HG03575 (cell line): ENCODE data around the gene BABAM2.
"Not testable (repeated sequence)": the region's sequence is repeated elsewhere in the genome, so short reads cannot be mapped to it uniquely, and the experiment has no call there.

Experiments
- ATAC-seq: cut with Tn5 transposase; IDR thresholded peaks from one replicate; pipeline ENCODE4 v1.9.1; 2021; ENCODE audit not compliant: unreplicated experiment, insufficient number of reproducible peaks, low FRiP score; ENCODE audit errors: extremely low read depth

The BABAM2 gene

DNA sequence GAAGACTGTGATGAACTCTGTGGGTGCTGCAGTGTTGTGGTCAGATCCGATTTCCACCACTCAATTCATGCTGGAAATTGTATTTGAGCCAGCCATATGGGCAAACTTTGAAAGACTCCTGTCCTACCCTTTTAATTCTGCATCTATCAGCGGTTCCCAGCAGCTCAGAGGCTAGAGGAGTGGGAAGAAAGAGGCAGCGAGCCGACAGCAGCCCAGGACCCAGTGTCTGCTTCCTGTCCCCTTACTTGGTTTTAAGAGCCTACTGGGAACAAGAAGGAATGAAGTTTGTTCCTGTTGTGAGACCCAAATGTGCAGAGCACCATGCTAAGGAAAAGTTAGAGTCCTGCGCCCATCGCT is 429.5 kb downstream of the BABAM2 start:
- ATAC-seq, result no peak

DNA sequence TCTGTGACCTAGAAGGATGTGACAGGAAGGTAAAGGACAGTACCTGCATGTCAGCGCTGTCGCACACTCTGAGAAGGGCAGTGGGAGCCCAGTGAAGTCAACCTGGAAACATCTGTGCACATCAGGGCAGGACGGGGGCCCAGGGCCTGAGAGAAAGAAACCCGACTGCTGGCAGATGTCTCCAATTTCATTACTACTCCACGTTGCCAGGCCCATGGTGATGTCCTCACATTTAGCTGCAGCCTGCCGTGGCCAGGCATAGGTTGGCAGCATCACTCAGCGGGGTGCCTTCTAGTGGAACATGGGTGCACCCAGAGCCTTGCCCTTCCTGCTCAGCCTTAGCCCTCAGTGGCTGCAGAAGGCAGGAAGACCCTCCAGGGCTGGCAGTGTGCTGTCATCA is 429.8 kb downstream of the BABAM2 start:
- ATAC-seq, result no peak

DNA sequence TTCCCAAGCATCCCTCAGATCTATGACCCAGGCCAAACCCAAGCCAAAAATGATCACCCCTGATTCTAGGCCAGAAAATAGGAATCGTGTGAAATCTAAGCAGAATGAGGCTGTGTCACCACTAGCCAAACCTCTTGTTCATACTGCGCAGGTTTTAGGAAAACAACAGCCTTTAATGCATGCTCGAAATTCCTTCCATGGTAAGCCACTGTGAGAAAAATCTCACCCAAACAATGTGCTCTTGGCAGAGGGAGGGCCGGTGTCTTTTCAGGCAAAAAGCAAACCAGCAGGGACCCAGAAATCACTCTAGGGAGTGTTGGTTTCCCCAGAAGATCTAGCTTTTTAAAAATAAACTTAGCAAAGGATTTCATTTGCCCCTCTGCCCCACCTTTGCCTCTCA is 430.9 kb downstream of the BABAM2 start:
- ATAC-seq, result no peak

DNA sequence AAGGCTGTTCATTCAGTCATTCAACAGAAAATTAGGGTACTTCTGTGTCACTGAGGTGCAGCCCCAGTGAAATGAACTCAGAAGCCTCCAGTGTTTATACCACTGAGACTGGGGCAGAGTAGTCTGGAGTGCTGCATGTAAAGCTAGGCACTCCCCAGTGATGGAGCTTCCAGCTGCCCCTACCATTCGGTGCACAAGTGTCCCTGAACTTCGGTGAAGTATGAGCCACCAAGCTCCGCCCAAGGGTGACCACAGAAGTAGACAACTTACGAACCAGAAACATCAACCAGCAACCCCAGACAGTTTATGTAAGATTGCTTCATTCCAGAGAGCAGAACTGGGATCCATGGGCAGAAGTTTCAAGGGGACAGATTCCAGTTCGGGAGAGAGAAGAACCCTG is 431.5 kb downstream of the BABAM2 start:
- no peak for ATAC-seq

DNA sequence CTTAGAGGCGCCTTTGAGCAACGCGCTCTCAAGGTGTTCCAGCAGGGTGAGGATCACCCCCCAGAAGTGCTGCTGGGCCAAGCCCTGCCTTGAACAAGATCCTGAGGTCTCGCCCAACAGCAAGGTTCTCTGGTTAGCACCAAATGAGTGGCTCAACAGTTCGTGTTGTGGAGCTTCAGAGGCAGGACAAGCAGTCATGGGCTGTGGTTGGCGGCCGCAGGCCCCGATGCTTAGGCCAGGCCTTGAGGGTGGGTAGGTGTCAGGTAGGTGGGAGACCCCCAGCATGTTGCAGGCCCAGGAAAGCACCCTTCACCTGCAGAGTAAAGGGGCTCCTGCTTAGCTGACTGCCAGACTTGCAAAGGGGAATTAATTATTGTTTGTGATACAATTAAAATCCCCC is 431.9 kb downstream of the BABAM2 start:
- no peak for ATAC-seq

DNA sequence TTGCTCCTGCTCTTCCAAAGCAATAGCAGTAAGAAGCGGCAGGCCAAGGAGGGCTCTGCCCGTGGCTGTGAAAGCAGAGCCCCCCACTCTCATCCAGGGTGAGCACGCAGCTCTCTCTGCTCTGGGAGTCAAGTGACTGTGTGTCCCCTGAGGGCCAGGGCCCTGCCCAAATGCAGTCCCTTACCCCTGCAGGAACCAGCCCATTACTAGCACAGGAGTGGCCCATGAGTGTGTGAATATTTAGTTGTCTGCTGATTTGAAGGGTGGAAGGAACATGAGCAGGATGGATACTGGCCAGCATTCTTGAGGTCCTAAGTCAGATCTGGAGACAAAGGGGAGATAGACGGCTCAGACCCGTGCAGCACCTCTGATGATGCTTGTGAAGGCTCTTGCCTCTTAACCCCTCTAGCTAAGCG is 432.5 kb downstream of the BABAM2 start:
- no peak for ATAC-seq

DNA sequence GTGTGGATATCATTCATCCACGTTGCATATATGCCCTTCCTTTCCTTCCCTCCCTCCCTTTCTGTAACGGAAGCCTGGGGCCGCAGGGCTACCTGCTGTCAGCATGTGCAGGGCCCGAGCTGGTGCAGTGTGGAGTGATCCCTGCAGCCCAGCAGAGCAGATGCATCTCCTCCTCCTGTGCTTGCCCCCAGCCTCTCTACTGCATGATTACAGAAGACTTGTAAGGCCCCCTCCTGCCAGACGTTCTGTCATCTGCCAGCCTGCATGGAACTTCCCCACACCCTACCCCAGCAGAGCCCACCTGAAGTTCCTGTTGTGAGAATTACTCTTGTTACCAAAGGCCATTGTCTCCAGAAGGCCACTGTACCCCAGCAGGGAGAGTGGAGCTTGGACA is 434.6 kb downstream of the BABAM2 start:
- ATAC-seq, result no peak

DNA sequence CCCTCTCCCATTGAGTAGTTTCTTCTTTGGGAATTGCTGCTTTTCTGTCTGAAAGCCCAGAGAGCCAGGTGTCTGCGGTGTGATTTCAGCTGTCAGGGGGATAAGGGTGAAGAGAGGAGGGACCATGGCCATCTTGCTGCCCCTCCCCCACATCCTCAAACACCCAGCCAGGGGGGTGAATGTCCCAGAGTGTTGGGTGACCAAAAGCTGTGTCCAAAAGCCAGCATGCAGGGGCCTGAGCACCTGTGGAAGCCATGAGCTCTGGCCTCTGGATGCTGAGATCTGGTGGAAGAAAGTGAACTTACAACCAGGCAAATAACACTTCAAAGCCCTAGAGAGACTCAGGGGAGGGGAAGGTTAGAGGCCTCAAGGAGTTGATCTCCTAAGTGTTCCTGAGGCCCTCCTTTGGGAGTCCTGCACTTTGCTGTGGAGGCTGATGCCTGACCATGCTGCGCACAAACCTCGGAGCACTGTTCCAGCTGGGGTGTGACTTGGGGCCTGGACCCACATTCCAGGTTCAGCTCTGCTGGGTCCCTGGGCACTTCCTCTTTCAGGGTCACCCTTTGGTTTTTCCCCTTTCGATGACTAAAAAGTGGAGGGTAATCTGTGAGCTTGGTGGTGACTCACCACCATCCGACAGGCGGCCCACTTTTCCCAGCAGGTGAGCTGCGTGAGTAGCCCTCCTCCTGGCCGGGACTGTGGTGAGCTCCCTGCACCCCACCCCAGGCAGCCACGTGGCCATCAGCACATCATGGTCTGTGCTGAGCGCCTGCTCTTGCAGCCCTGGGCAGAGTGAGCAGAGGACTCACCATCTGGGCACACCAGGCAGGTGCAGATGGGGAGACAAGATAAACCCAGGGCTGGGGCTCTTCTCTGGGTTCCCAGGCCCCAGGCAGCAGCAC is 435.3 kb downstream of the BABAM2 start:
- no peak for ATAC-seq

DNA sequence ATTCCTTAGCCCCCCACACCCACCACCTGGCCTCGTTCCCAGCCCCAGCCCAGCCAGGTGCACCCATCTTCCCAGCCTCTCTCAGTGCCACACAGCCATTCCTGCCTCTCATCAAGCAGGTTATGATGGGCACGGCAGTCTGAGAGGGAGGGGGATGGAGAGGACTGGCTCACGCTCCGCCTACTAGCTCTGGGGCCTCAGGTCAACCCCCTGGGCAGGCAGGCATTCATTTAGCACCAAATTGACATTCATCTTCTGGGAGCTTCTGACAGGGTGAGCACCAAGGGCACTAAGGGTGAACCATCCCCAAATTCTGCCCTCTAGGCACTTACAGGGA is 435.9 kb downstream of the BABAM2 start:
- no peak for ATAC-seq

DNA sequence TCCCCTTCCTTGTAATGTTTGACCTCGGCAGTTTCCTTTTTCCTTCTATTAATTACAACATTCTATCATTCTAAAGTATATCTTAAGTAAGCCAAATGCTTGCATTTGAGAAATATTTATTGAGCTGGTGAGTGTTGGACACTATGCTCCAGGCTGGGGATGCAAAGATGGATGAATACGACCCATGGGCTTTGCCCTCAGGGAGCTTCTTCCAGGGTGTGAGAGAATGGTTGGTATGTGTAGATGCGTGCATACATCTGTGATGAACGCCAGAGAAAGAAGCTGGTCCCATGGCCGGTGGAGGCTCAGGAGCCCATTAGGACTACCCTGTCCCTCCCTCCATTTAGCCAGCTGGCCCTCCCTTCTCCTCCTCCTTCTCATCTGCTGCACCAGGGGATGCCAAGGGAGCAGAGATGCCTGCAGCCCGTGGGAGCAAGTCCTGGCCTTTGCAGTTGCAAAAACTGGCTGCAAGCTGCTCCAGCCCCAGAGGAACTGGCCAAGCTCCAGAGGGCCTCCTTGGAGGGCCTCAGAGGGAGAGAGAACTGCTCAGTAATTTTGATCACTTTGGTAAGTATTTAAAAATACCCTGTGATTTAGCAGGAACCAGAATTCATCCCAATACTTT is 436.5 kb downstream of the BABAM2 start:
- no peak for ATAC-seq

DNA sequence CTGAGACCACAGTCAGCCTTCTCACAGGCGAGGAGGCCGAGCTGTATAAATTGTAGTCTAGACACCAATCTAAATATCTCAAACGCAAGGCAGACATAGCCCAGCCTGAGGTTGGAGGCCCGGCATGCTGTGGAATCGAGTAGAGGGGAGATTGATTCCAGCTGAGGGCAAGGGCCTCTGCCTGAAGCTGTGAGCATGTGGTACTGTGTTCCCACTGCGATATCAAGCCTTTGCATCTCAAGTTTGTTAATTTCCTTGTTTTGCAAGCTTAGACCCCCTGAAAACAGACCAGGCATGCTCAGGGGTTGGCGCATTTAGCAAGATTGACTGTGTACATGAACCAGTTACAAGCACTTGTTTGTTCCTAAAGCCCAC is 437.0 kb downstream of the BABAM2 start:
- no peak for ATAC-seq

DNA sequence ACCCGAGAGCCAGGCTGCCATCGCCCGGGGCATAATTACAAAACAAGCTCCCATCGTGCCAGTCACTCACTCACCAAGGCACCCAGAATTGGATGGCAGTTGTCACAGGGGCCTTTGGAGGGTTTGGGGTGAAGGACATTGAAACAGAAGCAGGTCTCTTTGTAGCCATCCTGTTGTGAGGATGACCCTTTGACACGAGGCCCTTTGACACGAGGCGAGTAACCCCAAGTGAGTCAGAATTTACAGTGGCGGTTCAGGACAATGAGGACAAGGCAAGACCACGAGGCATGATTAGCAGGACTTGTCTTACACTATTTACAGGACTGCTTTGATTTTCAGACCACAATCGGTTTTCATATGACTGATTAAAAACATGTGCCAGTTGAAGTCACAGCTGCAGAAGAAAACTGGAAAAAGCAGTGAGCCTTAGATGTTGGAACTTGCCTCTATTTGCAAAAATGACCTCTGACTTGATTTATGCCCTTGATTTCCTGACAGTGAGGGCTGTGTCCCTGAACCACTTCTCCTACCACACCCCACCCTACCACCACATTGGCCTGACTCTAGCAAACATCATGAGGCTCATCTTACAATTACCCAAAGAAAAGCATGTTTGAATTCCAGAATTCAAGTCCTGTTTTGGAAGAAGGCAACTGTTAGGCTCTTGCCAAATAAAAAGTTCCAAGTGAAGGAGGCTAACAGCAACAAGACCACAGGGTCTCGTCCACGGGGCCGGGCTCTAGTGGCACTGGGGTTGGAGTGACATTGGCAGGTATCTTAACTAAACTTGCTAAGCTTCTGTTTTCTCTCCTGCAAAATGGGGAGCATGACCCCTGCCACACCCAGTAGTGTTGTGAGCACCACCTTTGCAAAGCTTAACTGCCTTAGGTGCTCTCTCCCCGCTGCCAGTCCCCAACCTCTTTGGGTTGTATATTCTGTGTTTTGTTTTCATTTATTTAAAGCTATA is 437.7 kb downstream of the BABAM2 start:
- no peak for ATAC-seq

DNA sequence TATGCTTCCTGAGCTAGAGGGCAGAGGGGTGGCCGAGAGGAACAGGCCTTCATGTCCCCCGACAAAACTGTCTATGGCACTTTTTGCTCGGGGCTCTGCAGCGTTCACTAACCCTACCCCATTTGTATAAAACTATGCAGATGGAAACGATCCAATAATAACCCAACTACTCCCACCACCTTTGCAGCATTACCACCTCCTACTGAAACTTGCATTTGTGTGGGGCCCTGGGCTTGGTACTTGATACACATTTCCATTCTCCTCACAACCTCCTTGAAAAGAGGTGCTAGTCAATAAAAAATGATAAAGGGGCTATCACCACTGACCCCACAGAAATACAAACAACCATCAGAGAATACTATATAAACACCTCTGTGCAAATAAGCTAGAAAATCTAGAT is 438.7 kb downstream of the BABAM2 start:
- ATAC-seq, result no peak

DNA sequence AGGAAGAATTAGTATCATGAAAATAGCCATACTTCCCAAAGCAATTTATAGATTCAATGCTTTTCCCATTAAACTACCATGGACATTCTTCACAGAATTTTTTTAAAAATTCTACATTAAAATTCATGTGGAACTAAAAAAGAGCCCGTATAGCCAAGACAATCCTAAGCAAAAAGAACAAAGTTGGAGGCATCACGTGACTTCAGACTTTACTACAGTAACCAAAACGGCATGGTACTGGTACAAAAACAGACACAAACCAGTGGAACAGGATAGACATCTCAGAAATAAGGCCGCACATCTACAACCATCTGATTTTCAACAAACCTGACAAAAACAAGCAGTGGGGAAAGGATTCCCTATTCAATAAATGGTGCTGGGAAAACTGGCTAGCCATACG is 440.2 kb downstream of the BABAM2 start:
- ATAC-seq, result not testable (repeated sequence)

DNA sequence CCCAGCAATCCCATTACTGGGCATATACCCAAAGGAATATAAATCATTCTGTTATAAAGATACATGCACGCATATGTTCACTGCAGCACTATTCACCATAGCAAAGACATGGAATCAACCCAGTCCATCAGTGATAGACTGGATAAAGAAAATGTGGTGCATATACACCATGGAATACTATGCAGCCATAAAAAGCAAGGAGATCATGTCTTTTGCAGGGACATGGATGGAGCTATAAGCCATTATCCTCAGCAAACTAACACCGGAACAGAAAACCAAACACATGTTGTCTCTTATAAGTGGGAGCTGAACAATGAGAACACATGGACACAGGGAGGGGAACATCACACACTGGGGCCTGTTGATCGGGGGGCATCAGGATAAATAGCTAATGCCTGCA is 441.3 kb downstream of the BABAM2 start:
- not testable (repeated sequence) for ATAC-seq

DNA sequence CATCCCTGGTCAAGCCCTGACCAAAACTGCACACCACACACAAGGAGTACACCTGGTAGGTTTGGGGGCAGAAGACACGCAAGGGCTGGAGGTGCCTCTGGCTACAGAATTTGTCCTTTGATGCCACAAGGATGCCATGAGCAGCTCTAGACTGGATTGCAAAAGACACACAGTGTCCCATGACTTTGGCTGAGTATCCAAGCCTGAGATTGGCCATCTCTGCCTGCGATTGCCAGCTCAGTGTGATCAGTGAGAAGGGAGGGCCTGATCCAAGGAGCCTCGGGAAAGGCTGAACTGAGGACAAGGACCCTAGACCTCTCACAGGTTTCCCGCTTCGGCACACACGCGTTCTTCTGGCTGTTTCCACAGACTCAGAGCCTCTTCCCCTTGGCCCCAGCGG is 442.2 kb downstream of the BABAM2 start:
- ATAC-seq, result no peak

DNA sequence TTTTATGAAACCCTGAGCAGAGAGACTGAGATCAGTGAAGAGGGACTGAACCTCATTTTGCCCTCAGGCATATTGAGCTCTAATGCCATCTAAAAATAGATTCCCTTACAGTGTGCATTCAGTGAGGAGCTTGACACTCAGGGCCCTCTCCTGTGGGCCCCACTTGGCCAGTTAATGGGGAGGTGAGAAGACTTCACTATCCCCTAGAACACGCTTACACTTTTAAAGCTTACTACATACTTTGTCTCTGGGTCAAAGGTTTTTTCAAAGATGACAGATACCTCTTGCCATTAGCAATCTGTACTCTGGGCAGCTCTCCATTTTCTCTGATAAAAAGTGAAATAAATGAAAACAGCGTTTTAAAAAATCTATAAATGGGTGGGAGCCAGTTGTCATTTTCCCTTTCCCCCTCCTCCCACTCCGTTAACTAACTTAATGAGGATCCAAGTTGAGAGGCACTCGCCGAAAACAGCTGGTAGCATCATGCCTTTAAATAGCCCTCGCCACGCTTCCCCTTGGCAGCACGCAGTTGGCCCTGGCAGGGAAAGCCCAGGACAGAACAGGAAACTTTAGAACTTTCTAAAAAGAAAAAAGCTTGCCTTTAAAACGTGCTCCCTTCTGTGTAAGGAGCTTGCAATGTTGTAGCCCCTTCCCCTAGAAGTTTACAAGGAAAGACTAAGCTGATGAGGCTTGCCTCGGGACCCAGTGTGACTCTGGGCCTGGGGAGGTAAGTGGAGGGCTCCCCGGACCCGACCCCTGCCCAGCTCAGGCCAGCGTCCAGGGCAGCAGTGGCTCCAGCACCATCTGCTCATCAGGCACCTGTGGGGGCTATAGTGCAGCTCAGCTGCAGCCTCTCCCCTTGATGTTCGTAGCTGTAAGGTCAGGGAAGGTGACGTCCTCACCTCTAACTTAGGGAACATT is 443.3 kb downstream of the BABAM2 start:
- ATAC-seq, result no peak

DNA sequence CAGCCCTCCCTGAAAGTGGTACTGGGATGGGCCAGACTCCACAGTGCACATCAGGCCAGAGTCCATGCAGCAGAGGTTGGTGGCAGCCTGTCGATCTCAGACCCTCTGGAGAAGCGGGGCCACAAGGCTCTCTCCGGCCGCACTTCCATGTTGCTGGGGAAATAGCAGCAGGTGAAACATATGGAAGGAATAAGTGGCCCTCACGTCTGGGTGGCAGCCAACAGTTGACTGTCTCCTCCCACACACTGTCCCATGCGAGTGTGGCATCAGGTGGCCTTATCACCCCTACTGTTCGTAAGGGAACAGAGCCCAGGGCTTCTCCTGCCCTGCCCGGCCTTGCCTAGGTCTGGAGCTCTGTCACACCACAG is 444.0 kb downstream of the BABAM2 start:
- no peak for ATAC-seq

DNA sequence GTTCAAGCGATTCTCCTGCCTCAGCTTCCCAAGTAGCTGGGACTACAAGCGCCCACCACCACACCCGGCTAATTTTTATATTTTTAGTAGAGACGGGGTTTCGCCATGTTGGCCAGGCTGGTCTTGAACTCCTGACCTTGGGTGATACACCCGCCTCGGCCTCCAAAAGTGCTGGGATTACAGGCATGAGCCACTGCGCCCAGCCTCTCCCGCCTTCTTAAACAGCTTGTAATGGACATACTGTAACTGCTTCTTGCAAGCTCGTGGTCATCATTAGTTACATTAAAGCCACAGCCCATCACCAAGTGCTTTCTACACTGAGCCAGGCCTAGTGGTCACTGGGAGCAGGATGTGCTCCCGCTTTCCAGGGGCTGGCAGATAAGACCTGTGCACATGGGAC is 444.7 kb downstream of the BABAM2 start:
- ATAC-seq, result not testable (repeated sequence)
